BJ (cell line): Measurements from ENCODE around the gene SGK1. TPM values are rescaled to one million over a fixed set of nuclear protein-coding genes. Genes with fewer than 3 reads are reported as not detected.
"Not testable (repeated sequence)": the region's sequence is repeated elsewhere in the genome, so short reads cannot be mapped to it uniquely, and the experiment has no call there.

Experiments used
- CTCF ChIA-PET: fragments of 350-600 bp; formaldehyde crosslinking; extraction: SDS; loops from one replicate; lab custom pipeline; 2021; ENCODE audit warnings: antibody characterized with exemption, inconsistent platforms; lab: Yijun Ruan, JAX
- POLR2A ChIA-PET: fragments of 300-600 bp; sonication (Branson Sonifier 250); formaldehyde crosslinking; extraction: SDS; loops from one replicate; lab custom pipeline; 2021; ENCODE audit warnings: antibody characterized with exemption; lab: Charles Lee
- DNase-seq: peaks from one replicate; pipeline ENCODE4 v3.0.0-alpha.2; 2011; ENCODE audit warnings: low read depth
- H3K27me3 ChIP-seq: 2 replicates; pipeline ENCODE4 v1.6.0; 2011; ENCODE audit warnings: low read length; ENCODE audit not compliant: control insufficient read depth, insufficient read depth
- H3K36me3 ChIP-seq: 2 replicates; pipeline ENCODE4 v1.5.1; 2011; ENCODE audit warnings: low read length; ENCODE audit not compliant: control insufficient read depth, insufficient read depth
- H3K4me3 ChIP-seq: 2 replicates; pipeline ENCODE4 v1.5.1; 2011; ENCODE audit warnings: low read depth, mild to moderate bottlenecking, control low read depth, low read length
- CTCF ChIP-seq: IDR thresholded peaks from 2 replicates; pipeline ENCODE4 v1.5.1; 2011; ENCODE audit warnings: low read depth, mild to moderate bottlenecking, control low read depth, inconsistent platforms, low read length, moderate library complexity; ENCODE audit not compliant: insufficient read depth
- polyA plus RNA-seq: library from polyadenylated mRNA; depleted of rRNA; stranded (reverse); fragments of >200 nt; gene quantifications from 2 replicates; pipeline ENCODE4 v1.2.3, GENCODE V29; 2011

The SGK1 gene
- polyA plus RNA-seq, 1 experiment: 179 TPM

- ChIA-PET CTCF (interaction anchor here (0.8 to 0.9 kb wide), 2 partner anchors 10 to 19 kb away, joined by 3 read pairs; no protein-coding TSS in a partner anchor), POLR2A (interaction anchor here (0.5 kb wide), 1 partner anchor 677 kb away, joined by 5 read pairs; no protein-coding TSS in a partner anchor)
- no peak for DNase-seq
- Histone ChIP-seq H3K4me3 (no peak overlapping the region), H3K36me3 (no peaks in the 10 kb centered on the region), H3K27me3 (no peaks in the 10 kb centered on the region)
- no peak for TF ChIP-seq CTCF
Measured at GRCh38 chr6:134198093-134198492, 119.8 kb downstream of the SGK1 start.

- H3K4me3 ChIP-seq, DNase-seq, H3K27me3 ChIP-seq, H3K36me3 ChIP-seq: not testable (repeated sequence)
- ChIA-PET POLR2A (interaction anchor here (0.5 kb wide), 1 partner anchor 677 kb away, joined by 5 read pairs; no protein-coding TSS in a partner anchor), CTCF (interaction anchor here (0.8 to 1.2 kb wide), 3 partner anchors 10 to 19 kb away, joined by 3 read pairs; no protein-coding TSS in a partner anchor)
Measured at GRCh38 chr6:134197685-134198084, 120.2 kb downstream of the SGK1 start.

- no peak for TF ChIP-seq CTCF
- no peak for DNase-seq
- Histone ChIP-seq H3K27me3 (no peaks in the 10 kb centered on the region), H3K36me3 (no peaks in the 10 kb centered on the region), H3K4me3 (no peak overlapping the region)
- ChIA-PET CTCF (interaction anchor here (0.6 to 1.2 kb wide), 2 partner anchors 15 to 21 kb away, joined by 3 read pairs; no protein-coding TSS in a partner anchor), POLR2A (no interaction called here)
Measured at GRCh38 chr6:134196568-134197193, 121.2 kb downstream of the SGK1 start.

- DNase-seq: no peak
- no peak for TF ChIP-seq CTCF
- H3K4me3 ChIP-seq: no peak overlapping the region
- H3K36me3 ChIP-seq: no peaks in the 10 kb centered on the region
- no peaks in the 10 kb centered on the region for H3K27me3 ChIP-seq
- ChIA-PET POLR2A (no interaction called here), CTCF (interaction anchor here (1.3 kb wide), 1 partner anchor 482 kb away, joined by 4 read pairs; no protein-coding TSS in a partner anchor)
Measured at GRCh38 chr6:134195985-134196384, 121.9 kb downstream of the SGK1 start.

GRCh38 chr6:134195164-134195906 is 122.6 kb downstream of the SGK1 start:
- ChIA-PET CTCF (interaction anchor here (0.7 to 1.3 kb wide), 3 partner anchors 9 to 482 kb away, joined by 3 to 4 read pairs (median 3); no protein-coding TSS in a partner anchor), POLR2A (interaction anchor here (0.7 kb wide), 1 partner anchor 84 kb away, joined by 3 read pairs; no protein-coding TSS in a partner anchor)
- Histone ChIP-seq H3K27me3 (no peaks in the 10 kb centered on the region), H3K4me3 (no peak overlapping the region), H3K36me3 (no peaks in the 10 kb centered on the region)
- TF ChIP-seq CTCF: no peak
- DNase-seq: no peak
